H1 (cell line): ENCODE measurements around the gene RPTOR. TPM values are rescaled to one million over a fixed set of nuclear protein-coding genes. Genes with fewer than 3 reads are reported as not detected.

ENCODE experiments used
- CTCF ChIA-PET: fragments of 300-600 bp; sonication (Branson Sonifier 250); formaldehyde crosslinking; loops from one replicate; lab custom pipeline; 2021; ENCODE audit not compliant: partially characterized antibody; lab: Charles Lee
- POLR2A ChIA-PET: fragments of 300-600 bp; sonication (Branson Sonifier 250); formaldehyde crosslinking; loops from one replicate; lab custom pipeline; 2021; ENCODE audit warnings: inconsistent platforms; ENCODE audit not compliant: partially characterized antibody; lab: Charles Lee
- DNase-seq, 2 experiments: peaks; one replicate each; pipeline versions ENCODE4 v3.0.0 to v3.0.0-alpha.2; 2010 to 2022; ENCODE audit warnings: low spot score in 2 of 2, low read depth in 1 of 2, mixed read lengths in 1 of 2
- FAIRE-seq: peaks from 2 replicates; lab custom pipeline; 2011; peaks lifted over from hg19 to GRCh38; lab: Jason Lieb, UNC
- H2AFZ ChIP-seq: 2 replicates; pipeline ENCODE4 v1.8.1; 2012; ENCODE audit warnings: low read length, inconsistent platforms
- H2AK5ac ChIP-seq: 2 replicates; pipeline ENCODE4 v1.6.1; 2013; ENCODE audit warnings: low read depth, low read length
- H2BK120ac ChIP-seq: replicated peaks from 2 replicates; pipeline ENCODE3; 2013; ENCODE audit warnings: low read depth, low read length, inconsistent platforms
- H2BK12ac ChIP-seq: 2 replicates; pipeline ENCODE4 v1.6.1; 2013; ENCODE audit warnings: low read depth, low read length
- H2BK15ac ChIP-seq: 2 replicates; pipeline ENCODE4 v1.6.1; 2013; ENCODE audit warnings: low read length
- H2BK20ac ChIP-seq: 2 replicates; pipeline ENCODE4 v1.6.1; 2013; ENCODE audit warnings: low read length
- H2BK5ac ChIP-seq: 2 replicates; pipeline ENCODE4 v1.6.1; 2013; ENCODE audit warnings: low read depth, low read length
- H3K14ac ChIP-seq: 2 replicates; pipeline ENCODE4 v1.6.1; 2013; ENCODE audit warnings: inconsistent platforms; ENCODE audit not compliant: insufficient read length
- H3K18ac ChIP-seq: 2 replicates; pipeline ENCODE4 v1.6.1; 2013; ENCODE audit warnings: low read length; ENCODE audit errors: extremely low read depth
- H3K23ac ChIP-seq: 2 replicates; pipeline ENCODE4 v1.6.1; 2013; ENCODE audit warnings: inconsistent platforms; ENCODE audit not compliant: insufficient read length
- H3K23me2 ChIP-seq: 2 replicates; pipeline ENCODE4 v1.6.1; 2013; ENCODE audit warnings: low read depth, low read length
- H3K27ac ChIP-seq: 2 replicates; pipeline ENCODE4 v1.6.1; 2011; ENCODE audit warnings: low read depth, low read length, inconsistent platforms
- H3K27me3 ChIP-seq, 4 experiments: replicated peaks in 1 of 4; 1 replicate in 1 of 4; 2 replicates in 3 of 4; pipeline versions ENCODE4 v1.6.1 to v1.8.1; 2011 to 2013; ENCODE audit warnings: low read length in 3 of 4, mild to moderate bottlenecking in 3 of 4, inconsistent platforms in 2 of 4, mixed read lengths in 2 of 4, moderate library complexity in 1 of 4; ENCODE audit not compliant: control insufficient read depth in 3 of 4, insufficient read depth in 3 of 4; ENCODE audit errors: extremely low read depth in 1 of 4
- H3K36me3 ChIP-seq, 4 experiments: 2 replicates each; pipeline versions ENCODE4 v1.6.1 to v1.8.1; 2011 to 2013; ENCODE audit warnings: mild to moderate bottlenecking in 4 of 4, low read length in 3 of 4, moderate library complexity in 2 of 4, control low read depth in 1 of 4, inconsistent platforms in 1 of 4; ENCODE audit not compliant: insufficient read depth in 4 of 4, control insufficient read depth in 2 of 4
- H3K4ac ChIP-seq: replicated peaks from 2 replicates; pipeline ENCODE3; 2013; ENCODE audit warnings: low read length, low read depth, mixed read lengths, inconsistent platforms; ENCODE audit not compliant: insufficient read length
- H3K4me1 ChIP-seq, 4 experiments: replicated peaks in 1 of 4; 1 replicate in 1 of 4; 2 replicates in 3 of 4; pipeline versions ENCODE4 v1.6.1 to v1.8.1; 2011 to 2013; ENCODE audit warnings: low read length in 3 of 4, inconsistent platforms in 2 of 4, mixed read lengths in 1 of 4; ENCODE audit not compliant: insufficient read depth in 4 of 4, control insufficient read depth in 3 of 4
- H3K4me2 ChIP-seq, 2 experiments: 2 replicates each; pipeline versions ENCODE4 v1.6.1 to v1.8.1; 2011 to 2013; ENCODE audit warnings: low read depth in 2 of 2, low read length in 2 of 2, control low read depth in 1 of 2, inconsistent platforms in 1 of 2, mild to moderate bottlenecking in 1 of 2; ENCODE audit not compliant: insufficient read depth in 1 of 2
- H3K4me3 ChIP-seq, 4 experiments: fragments of 200-600, 300-600 bp in 1 of 4; sonication (generic), shearing (Covaris generic), sonication (Bioruptor Twin) in 1 of 4; 2 replicates each; pipeline versions ENCODE4 v1.5.1 to v1.8.1; 2011 to 2016; ENCODE audit warnings: low read length in 4 of 4, low read depth in 3 of 4, control low read depth in 2 of 4, inconsistent platforms in 2 of 4, mild to moderate bottlenecking in 2 of 4, mixed read lengths in 1 of 4, moderate library complexity in 1 of 4; ENCODE audit not compliant: insufficient read depth in 2 of 4; ENCODE audit errors: extremely low read depth in 1 of 4
- H3K56ac ChIP-seq: replicated peaks from 2 replicates; pipeline ENCODE3; 2013; ENCODE audit warnings: low read depth, mild to moderate bottlenecking, mixed read lengths, low read length, inconsistent platforms; ENCODE audit not compliant: insufficient read length
- H3K79me1 ChIP-seq: 2 replicates; pipeline ENCODE4 v1.6.1; 2013; ENCODE audit warnings: low read depth, low read length, control low read depth
- H3K79me2 ChIP-seq, 2 experiments: 2 replicates each; pipeline versions ENCODE4 v1.6.1 to v1.8.1; 2012 to 2013; ENCODE audit warnings: low read length in 2 of 2, mild to moderate bottlenecking in 2 of 2, inconsistent platforms in 1 of 2; ENCODE audit not compliant: insufficient read depth in 2 of 2, control insufficient read depth in 1 of 2
- H3K9ac ChIP-seq, 4 experiments: replicated peaks in 1 of 4; 1 replicate in 1 of 4; 2 replicates in 3 of 4; pipeline versions ENCODE4 v1.6.1 to v1.8.1; 2011 to 2013; ENCODE audit warnings: low read depth in 3 of 4, low read length in 3 of 4, control low read depth in 2 of 4, mild to moderate bottlenecking in 2 of 4, moderate library complexity in 2 of 4, inconsistent platforms in 1 of 4; ENCODE audit errors: extremely low read depth in 1 of 4
- H3K9me3 ChIP-seq, 2 experiments: 2 replicates each; pipeline versions ENCODE4 v1.6.1 to v1.8.1; 2012 to 2013; ENCODE audit warnings: mild to moderate bottlenecking in 2 of 2, moderate library complexity in 2 of 2, control low read depth in 1 of 2, inconsistent platforms in 1 of 2, low read depth in 1 of 2, low read length in 1 of 2, mixed read lengths in 1 of 2; ENCODE audit not compliant: insufficient read depth in 2 of 2
- H4K20me1 ChIP-seq, 2 experiments: replicated peaks in 1 of 2; 2 replicates each; pipeline versions ENCODE3 to v1.8.1; 2011 to 2013; ENCODE audit warnings: inconsistent platforms in 2 of 2, low read length in 2 of 2, mild to moderate bottlenecking in 1 of 2; ENCODE audit not compliant: insufficient read depth in 2 of 2, control insufficient read depth in 1 of 2
- H4K5ac ChIP-seq: 2 replicates; pipeline ENCODE4 v1.6.1; 2013; ENCODE audit warnings: low read length, low read depth, mixed read lengths, inconsistent platforms; ENCODE audit not compliant: insufficient read length
- H4K8ac ChIP-seq: 2 replicates; pipeline ENCODE4 v1.8.0; 2013; ENCODE audit warnings: mild to moderate bottlenecking, moderate library complexity, low read length, inconsistent platforms; ENCODE audit not compliant: insufficient read depth; ENCODE audit errors: extremely low read depth
- H4K91ac ChIP-seq: replicated peaks from 2 replicates; pipeline ENCODE3; 2013; ENCODE audit warnings: low read length, mixed read lengths, inconsistent platforms; ENCODE audit not compliant: insufficient read length
- BRCA1 ChIP-seq: IDR thresholded peaks from 2 replicates; pipeline ENCODE4 v1.6.1; 2012; ENCODE audit warnings: low read depth, low read length, improper control_type of control experiment
- EGR1 ChIP-seq: IDR thresholded peaks from 2 replicates; pipeline ENCODE4 v1.6.1; 2011; ENCODE audit warnings: low read depth, low read length, borderline replicate concordance
- EZH2 ChIP-seq: fragments of 200-600 bp; sonication (generic); IDR thresholded peaks from 2 replicates; pipeline ENCODE4 v1.7.1; 2012; ENCODE audit warnings: low read depth, mild to moderate bottlenecking, moderate library complexity, low read length, inconsistent platforms; ENCODE audit not compliant: severe bottlenecking
- JUN ChIP-seq: IDR thresholded peaks from 2 replicates; pipeline ENCODE4 v1.6.1; 2011; ENCODE audit warnings: low read depth, mild to moderate bottlenecking, improper control_type of control experiment, low read length
- KDM5A ChIP-seq: fragments of 200-600 bp; IDR thresholded peaks from 2 replicates; pipeline ENCODE4 v1.7.1; 2012; ENCODE audit warnings: mild to moderate bottlenecking, low read length, inconsistent platforms, mixed read lengths
- MAFK ChIP-seq: IDR thresholded peaks from 2 replicates; pipeline ENCODE4 v1.6.1; 2012; ENCODE audit warnings: low read depth, mild to moderate bottlenecking, improper control_type of control experiment, low read length
- POLR2A ChIP-seq, 2 experiments: IDR thresholded peaks; 1 replicate in 1 of 2; 2 replicates in 1 of 2; pipeline ENCODE4 v1.6.1; 2011; ENCODE audit warnings: low read depth in 2 of 2, low read length in 2 of 2, mild to moderate bottlenecking in 2 of 2; ENCODE audit errors: control extremely low read depth in 1 of 2
- POU5F1 ChIP-seq: IDR thresholded peaks from 2 replicates; pipeline ENCODE4 v1.6.1; 2011; ENCODE audit warnings: low read depth, mild to moderate bottlenecking, low read length, moderate library complexity
- RAD21 ChIP-seq, 2 experiments: IDR thresholded peaks in 1 of 2; conservative IDR thresholded peaks in 1 of 2; 2 replicates each; pipeline ENCODE4 v1.6.1; 2011; ENCODE audit warnings: low read depth in 2 of 2, low read length in 2 of 2, improper control_type of control experiment in 1 of 2, inconsistent platforms in 1 of 2, mild to moderate bottlenecking in 1 of 2, moderate library complexity in 1 of 2
- SIN3A ChIP-seq, 2 experiments: IDR thresholded peaks in 1 of 2; conservative IDR thresholded peaks in 1 of 2; 2 replicates each; pipeline ENCODE4 v1.6.1; 2011 to 2012; ENCODE audit warnings: low read length in 2 of 2, improper control_type of control experiment in 1 of 2, low read depth in 1 of 2, mild to moderate bottlenecking in 1 of 2
- SP2 ChIP-seq: IDR thresholded peaks from 2 replicates; pipeline ENCODE4 v1.6.1; 2012; ENCODE audit warnings: mild to moderate bottlenecking, low read length, inconsistent platforms
- WGBS, 2 experiments: shearing (Covaris generic) in 1 of 2; methylation state at CpG; one replicate each; pipeline versions ENCODE4 v1.1.6 to v1.1.7; 2013 to 2015; ENCODE audit warnings: low lambda C conversion rate in 2 of 2, mixed read lengths in 2 of 2, inconsistent platforms in 1 of 2, low coverage in 1 of 2, missing lambda C conversion rate in 1 of 2; ENCODE audit not compliant: insufficient replicate concordance in 2 of 2, insufficient coverage in 1 of 2, insufficient read length in 1 of 2; ENCODE audit errors: extremely low coverage in 1 of 2, missing lambda C conversion rate in 1 of 2; 5-methylcytosine and 5-hydroxymethylcytosine counted together
- polyA plus RNA-seq, 7 experiments: library from polyadenylated mRNA; depleted of rRNA in 3 of 7; stranded (reverse) in 5 of 7; unstranded in 2 of 7; fragments of >200 nt in 5 of 7; fragments of 200-250 nt in 2 of 7; gene quantifications; 1 replicate in 5 of 7; 2 replicates in 1 of 7; 4 replicates in 1 of 7; pipeline versions ENCODE4 v1.2.1 to v1.2.3, GENCODE V29; 2011 to 2013; ENCODE audit warnings: missing spikeins in 2 of 7, mixed read lengths in 2 of 7
- total RNA-seq: library from RNA; stranded (reverse); fragmentation: NEBNext Ultra II Directional; extraction: Animal tissue kit (Norgen Biotek cat#: 25700); gene quantifications from 2 replicates; pipeline ENCODE4 v1.2.1, GENCODE V29; 2021
- TF ChIP-seq, protein P1 (sequence below): IDR thresholded peaks from 2 replicates; pipeline ENCODE4 v1.6.1; 2012; ENCODE audit warnings: low read length, inconsistent platforms

RPTOR gene
- total and polyA plus RNA-seq, 2 of the 8 experiments (the other 6 are each of a cell fraction or from before 2014, with no cell fraction given): 6.9 to 28.7 TPM

DNA sequence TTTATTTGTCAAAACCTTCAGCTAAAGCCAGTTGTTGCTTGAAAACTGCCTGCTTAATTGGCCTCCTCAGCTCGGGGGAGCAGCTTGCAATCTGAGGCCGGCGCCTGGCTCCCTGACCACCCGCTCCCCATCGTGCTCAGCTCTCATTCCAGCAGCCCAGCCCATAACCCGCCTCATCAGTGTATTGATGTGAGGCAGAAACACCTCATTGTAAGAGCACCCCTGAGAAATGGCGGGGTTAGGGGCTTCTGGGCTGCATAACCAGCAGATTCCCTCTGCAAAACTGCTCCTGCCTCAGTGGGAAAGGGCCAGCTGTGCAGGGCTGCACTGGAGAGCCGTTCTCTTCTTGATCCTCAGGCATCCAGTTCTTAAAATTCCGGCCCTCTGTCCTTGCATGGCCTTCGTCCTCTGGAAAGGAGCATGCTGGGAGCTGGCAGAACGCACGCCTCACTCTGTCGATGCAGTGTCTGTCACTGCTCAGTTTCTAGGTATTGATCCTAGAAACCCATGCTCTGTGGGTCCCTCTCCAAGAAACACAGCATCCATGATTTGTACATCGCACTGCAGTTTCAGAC is 333.2 kb downstream of the RPTOR start:
- Histone ChIP-seq H3K79me1 (no peaks in the 10 kb centered on the region), H3K4me2 (no peak overlapping the region), H2BK15ac (no peak overlapping the region), H2BK5ac (no peak overlapping the region), H4K5ac (no peak overlapping the region), H3K4me1 (peaks cover 4 to 29% (median 16%) of the 10 kb centered on the region in 4 experiments), H3K36me3 (0 out of 8 replicates have a peak, but pooled peaks cover 0 to 2% (median 0%) of the 10 kb centered on the region in 4 experiments), H3K27ac (no peak overlapping the region), H3K79me2 (no peaks in the 10 kb centered on the region), H3K27me3 (no peaks in the 10 kb centered on the region), H2BK20ac (no peak overlapping the region), H3K4me3 (no peak overlapping the region), H4K20me1 (no peaks in the 10 kb centered on the region), H2BK120ac (no peak overlapping the region), H3K18ac (no peak overlapping the region), H3K14ac (no peak overlapping the region), H3K4ac (no peak overlapping the region), H3K23ac (no peak overlapping the region), H4K8ac (no peak overlapping the region), H3K56ac (no peak overlapping the region), H4K91ac (no peak overlapping the region), H2BK12ac (no peak overlapping the region), H3K9me3 (no peaks in the 10 kb centered on the region), H2AK5ac (no peak overlapping the region), H3K23me2 (peaks cover 2% of the 10 kb centered on the region; the same call in 1 of the 2 replicates), H2AFZ (no peak overlapping the region), H3K9ac (no peak overlapping the region)
- ChIA-PET CTCF (interaction anchor here (0.7 to 1.0 kb wide), 2 partner anchors 21 to 228 kb away, joined by 3 to 4 read pairs; no protein-coding TSS in a partner anchor), POLR2A (interaction anchor here (0.6 kb wide), 1 partner anchor 74 kb away, joined by 4 read pairs; no protein-coding TSS in a partner anchor)
- 89% methylated on average over 14 of the region's 14 CpGs; no CpG with 5 or more reads in 1 of the 2 experiments for WGBS, 2 experiments
- DNase-seq: no peak
- FAIRE-seq: no peak
- TF ChIP-seq SIN3A (conservative IDR thresholded peaks at IDR 0.05 in 1 of 2, IDR thresholded peaks at IDR 0.05 in 1 of 2; ENCODE audit: low read depth in 1 of 2, low read length in 2 of 2) (no peak), MAFK (no peak), RAD21 (IDR thresholded peaks at IDR 0.05 in 1 of 2, conservative IDR thresholded peaks at IDR 0.05 in 1 of 2; ENCODE audit: low read depth in 2 of 2, low read length in 2 of 2) (no peak), EZH2 (no peak), POU5F1 (no peak), SP2 (no peak), EGR1 (no peak), BRCA1 (no peak), POLR2A (IDR thresholded peaks at IDR 0.05; ENCODE audit: control extremely low read depth in 1 of 2, low read depth in 2 of 2, low read length in 2 of 2) (no peak), JUN (no peak), KDM5A (no peak)
- TF ChIP-seq, protein P1, sequence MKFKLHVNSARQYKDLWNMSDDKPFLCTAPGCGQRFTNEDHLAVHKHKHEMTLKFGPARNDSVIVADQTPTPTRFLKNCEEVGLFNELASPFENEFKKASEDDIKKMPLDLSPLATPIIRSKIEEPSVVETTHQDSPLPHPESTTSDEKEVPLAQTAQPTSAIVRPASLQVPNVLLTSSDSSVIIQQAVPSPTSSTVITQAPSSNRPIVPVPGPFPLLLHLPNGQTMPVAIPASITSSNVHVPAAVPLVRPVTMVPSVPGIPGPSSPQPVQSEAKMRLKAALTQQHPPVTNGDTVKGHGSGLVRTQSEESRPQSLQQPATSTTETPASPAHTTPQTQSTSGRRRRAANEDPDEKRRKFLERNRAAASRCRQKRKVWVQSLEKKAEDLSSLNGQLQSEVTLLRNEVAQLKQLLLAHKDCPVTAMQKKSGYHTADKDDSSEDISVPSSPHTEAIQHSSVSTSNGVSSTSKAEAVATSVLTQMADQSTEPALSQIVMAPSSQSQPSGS: no peak
